ENCODE results near the gene HDAC7.

The HDAC7 gene

DNA sequence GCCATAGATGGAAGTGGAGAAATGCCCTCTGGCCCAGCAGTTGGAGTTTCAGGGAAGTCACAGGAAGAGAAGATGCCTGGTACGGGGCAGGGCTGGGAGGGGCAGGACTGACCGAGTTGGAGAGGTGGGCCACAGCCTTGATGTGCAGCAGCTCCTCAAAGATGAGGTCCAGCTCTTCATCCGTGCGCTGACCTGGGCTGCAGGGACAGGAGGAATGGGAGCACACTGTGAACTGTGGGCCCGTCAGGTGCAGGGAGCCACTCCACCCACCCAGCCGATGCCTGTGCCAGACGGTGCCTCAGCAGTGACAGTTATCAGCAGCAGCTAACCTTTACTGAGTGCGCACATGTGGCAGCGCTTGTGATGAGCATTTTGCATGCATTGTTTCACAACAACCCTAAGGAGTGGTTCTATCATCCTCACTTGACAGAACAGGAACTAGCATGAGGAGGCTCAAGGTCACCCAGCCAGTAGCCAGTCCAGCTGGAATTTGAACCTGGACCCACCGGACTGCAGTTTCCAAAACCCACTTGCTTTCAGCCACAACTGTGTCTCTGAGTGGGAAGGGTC is 69.4 kb downstream of the HDAC7 start:
- TF ChIP-seq, protein P1, sequence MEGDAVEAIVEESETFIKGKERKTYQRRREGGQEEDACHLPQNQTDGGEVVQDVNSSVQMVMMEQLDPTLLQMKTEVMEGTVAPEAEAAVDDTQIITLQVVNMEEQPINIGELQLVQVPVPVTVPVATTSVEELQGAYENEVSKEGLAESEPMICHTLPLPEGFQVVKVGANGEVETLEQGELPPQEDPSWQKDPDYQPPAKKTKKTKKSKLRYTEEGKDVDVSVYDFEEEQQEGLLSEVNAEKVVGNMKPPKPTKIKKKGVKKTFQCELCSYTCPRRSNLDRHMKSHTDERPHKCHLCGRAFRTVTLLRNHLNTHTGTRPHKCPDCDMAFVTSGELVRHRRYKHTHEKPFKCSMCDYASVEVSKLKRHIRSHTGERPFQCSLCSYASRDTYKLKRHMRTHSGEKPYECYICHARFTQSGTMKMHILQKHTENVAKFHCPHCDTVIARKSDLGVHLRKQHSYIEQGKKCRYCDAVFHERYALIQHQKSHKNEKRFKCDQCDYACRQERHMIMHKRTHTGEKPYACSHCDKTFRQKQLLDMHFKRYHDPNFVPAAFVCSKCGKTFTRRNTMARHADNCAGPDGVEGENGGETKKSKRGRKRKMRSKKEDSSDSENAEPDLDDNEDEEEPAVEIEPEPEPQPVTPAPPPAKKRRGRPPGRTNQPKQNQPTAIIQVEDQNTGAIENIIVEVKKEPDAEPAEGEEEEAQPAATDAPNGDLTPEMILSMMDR (IDR thresholded peaks at IDR 0.05; ENCODE audit: low read length, missing control alignments), result no peak
- H3K4me3 ChIP-seq (replicated peaks; ENCODE audit: low read depth, low read length), result no peak overlapping the region

DNA sequence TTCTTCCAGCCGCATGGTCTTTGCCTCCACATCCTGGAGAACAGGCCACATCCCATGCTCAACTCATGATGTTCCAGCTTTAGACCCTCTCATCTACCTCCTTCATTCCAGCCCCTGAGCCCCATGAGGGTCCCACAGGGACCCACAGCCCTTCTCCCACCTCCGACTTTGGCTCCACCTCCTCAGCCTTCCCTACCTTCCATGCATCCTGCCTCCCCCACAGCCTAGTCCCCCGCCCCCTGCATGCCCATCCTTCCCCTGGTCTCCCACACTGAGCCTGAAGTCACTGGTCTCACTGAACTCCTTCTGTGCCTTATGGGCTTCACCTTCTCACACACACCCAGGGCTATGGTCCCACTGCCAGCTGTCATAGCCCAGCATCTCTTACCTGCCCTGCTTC is 70.8 kb downstream of the HDAC7 start:
- TF ChIP-seq, protein P1 (IDR thresholded peaks at IDR 0.05; ENCODE audit: low read length, missing control alignments), result no peak
- no peak for DNase-seq (ENCODE audit: low read depth)
- H3K4me3 ChIP-seq (replicated peaks; ENCODE audit: low read depth, low read length), result no peak overlapping the region

More for the DNA sequence above, 69.4 kb downstream of the HDAC7 start:
- DNase-seq (ENCODE audit: low read depth), result no peak

DNA sequence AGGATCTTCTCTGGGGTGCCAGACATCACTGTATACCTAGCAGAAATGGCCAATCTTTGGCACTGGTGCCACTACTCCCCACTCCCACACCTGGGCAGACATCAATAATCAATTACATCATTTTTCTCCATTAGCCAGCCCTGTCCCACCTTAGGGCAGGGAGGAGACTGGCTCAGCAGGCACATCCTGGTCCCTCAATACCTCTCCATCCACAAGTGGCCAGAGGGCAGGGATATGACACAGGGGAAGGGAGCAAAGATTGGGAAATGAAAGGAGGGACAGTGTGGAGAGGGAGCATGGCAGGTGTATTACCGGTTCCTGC is 71.2 kb downstream of the HDAC7 start:
- DNase-seq (ENCODE audit: low read depth), result no peak
- TF ChIP-seq, protein P1 (IDR thresholded peaks at IDR 0.05; ENCODE audit: low read length, missing control alignments), result no peak
- no peak overlapping the region for H3K4me3 ChIP-seq (replicated peaks; ENCODE audit: low read depth, low read length)

DNA sequence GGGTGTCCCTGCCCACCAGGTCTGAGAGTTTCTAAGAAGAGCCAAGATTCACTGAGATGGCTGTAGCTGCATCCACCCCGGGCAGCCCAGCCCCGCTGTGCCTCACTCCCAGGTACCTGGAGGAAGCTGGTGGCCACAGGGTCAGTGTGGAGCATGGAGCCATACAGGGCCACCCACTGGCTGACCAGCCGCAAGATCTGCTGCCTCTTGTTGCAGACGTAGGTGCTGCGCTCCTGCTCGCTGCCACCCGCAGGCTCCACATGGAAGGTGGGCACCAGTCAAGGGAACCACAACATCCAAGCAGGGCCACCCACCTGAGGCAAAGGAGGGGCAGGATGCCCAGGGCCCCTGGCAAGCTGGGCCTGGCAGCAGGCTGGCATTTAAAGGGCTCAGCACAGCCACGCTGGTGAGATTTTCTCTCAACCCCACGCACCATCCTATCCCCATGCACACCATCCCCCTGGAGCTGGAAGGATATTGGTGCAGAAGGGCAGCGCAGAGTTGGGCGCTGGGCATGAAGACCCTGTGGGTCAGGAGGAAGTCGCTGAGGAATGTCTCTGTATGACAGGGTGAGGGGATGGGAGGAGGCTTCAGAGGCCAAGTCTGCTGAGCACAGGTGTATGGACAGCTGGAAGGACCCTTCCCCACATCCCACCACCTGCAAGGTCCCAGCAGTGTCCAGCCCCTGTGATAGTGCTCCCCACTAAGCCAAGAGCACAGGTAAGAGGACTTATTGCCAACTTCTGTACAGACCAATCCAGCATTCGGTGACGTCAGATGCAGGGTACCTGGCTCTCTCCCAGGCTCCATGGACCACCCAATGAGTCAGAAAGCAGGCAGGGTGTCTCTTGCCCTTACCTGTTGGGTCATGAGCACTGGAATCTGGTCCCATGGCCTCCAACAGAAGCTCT is 71.9 kb downstream of the HDAC7 start:
- H3K4me3 ChIP-seq (replicated peaks; ENCODE audit: low read depth, low read length), result no peak overlapping the region
- TF ChIP-seq, protein P1 (IDR thresholded peaks at IDR 0.05; ENCODE audit: low read length, missing control alignments), result no peak
- no peak for DNase-seq (ENCODE audit: low read depth)

DNA sequence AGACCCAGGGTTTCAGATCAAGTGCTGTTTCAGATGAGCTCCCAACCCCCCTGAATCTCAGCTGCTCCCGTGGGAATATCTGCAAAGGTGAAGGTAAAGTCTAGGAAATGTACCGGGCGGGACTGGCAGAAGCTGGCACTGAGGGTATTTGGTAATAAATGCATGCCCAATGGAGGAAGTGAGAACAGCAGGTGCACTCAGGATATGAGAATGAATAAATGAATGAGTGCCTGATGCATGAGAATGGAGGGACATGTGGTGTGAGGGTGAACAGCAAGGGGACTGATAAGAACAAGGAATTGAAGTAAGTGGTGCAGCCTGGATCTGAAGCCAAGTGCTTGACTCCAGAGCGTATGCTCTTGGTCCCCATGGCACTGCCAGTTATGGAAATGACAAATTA is 72.6 kb downstream of the HDAC7 start:
- no peak for DNase-seq (ENCODE audit: low read depth)
- TF ChIP-seq, protein P1 (IDR thresholded peaks at IDR 0.05; ENCODE audit: low read length, missing control alignments), result no peak
- H3K4me3 ChIP-seq (replicated peaks; ENCODE audit: low read depth, low read length), result no peak overlapping the region

DNA sequence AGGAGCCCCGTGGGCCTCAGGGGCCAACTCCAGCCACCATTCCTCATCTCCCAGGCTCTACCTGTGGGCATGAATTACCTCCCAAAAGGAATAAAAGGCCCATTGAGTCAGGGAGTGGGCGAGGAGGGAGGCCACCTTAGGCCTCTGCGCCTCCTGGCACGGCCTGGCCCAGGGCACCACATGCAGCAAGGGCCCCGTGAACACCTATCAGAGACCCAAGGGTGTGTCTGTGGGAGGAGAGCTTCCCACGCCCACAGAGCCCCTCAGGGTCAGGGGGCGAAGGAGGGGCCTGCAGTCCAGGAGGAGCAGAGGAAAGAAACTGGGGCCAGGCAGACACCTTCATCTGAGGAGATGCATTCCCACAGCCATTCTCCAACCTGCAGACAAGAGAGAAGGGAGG is 73.2 kb downstream of the HDAC7 start:
- TF ChIP-seq, protein P1 (IDR thresholded peaks at IDR 0.05; ENCODE audit: low read length, missing control alignments), result no peak
- no peak overlapping the region for H3K4me3 ChIP-seq (replicated peaks; ENCODE audit: low read depth, low read length)
- no peak for DNase-seq (ENCODE audit: low read depth)

Data from fibroblast of pulmonary artery (primary cell).